ENCODE measurements around the gene EBPL.
A peak's percentile ranks its signal among the peaks of the same experiment; 100 is the strongest.

EBPL gene

GRCh38 chr13:49701491-49701890, 10.2 kb upstream of the EBPL start:
- Histone ChIP-seq H3K27me3 (ENCODE audit: control insufficient read depth in 1 of 2, insufficient read depth in 2 of 2, low read length in 2 of 2) (no peaks in the 10 kb centered on the region), H3K27ac (ENCODE audit: low read depth, low read length) (no peak overlapping the region), H3K9me3 (ENCODE audit: control insufficient read depth in 1 of 2, low read length in 2 of 2) (no peaks in the 10 kb centered on the region), H3K36me3 (ENCODE audit: control insufficient read depth in 1 of 2, insufficient read depth in 2 of 2, low read length in 2 of 2) (peaks cover 5 to 23% of the 10 kb centered on the region in 2 donors), H3K4me1 (ENCODE audit: control insufficient read depth in 1 of 2, insufficient read depth in 2 of 2, low read length in 2 of 2) (no peaks in the 10 kb centered on the region), H3K4me3 (ENCODE audit: low read depth in 1 of 2, low read length in 2 of 2) (no peak overlapping the region), H3K9ac (ENCODE audit: low read depth in 1 of 2, low read length in 2 of 2) (no peak overlapping the region)

GRCh38 chr13:49697468-49697867, 6.2 kb upstream of the EBPL start:
- H3K4me3 ChIP-seq (ENCODE audit: low read depth in 1 of 2, low read length in 2 of 2): no peak overlapping the region
- peaks cover 5 to 15% of the 10 kb centered on the region in 2 donors for H3K36me3 ChIP-seq (ENCODE audit: control insufficient read depth in 1 of 2, insufficient read depth in 2 of 2, low read length in 2 of 2)
- H3K4me1 ChIP-seq (ENCODE audit: control insufficient read depth in 1 of 2, insufficient read depth in 2 of 2, low read length in 2 of 2): no peaks in the 10 kb centered on the region
- no peaks in the 10 kb centered on the region for H3K27me3 ChIP-seq (ENCODE audit: control insufficient read depth in 1 of 2, insufficient read depth in 2 of 2, low read length in 2 of 2)
- H3K27ac ChIP-seq (ENCODE audit: low read depth, low read length): no peak overlapping the region
- no peak overlapping the region for H3K9ac ChIP-seq (ENCODE audit: low read depth in 1 of 2, low read length in 2 of 2)
- no peaks in the 10 kb centered on the region for H3K9me3 ChIP-seq (ENCODE audit: control insufficient read depth in 1 of 2, low read length in 2 of 2)

- H3K4me1 ChIP-seq (ENCODE audit: control insufficient read depth in 1 of 2, insufficient read depth in 2 of 2, low read length in 2 of 2): peaks cover 0 to 8% of the 10 kb centered on the region in 2 donors
- H3K4me3 ChIP-seq (ENCODE audit: low read depth in 1 of 2, low read length in 2 of 2): no peak overlapping the region
- no peaks in the 10 kb centered on the region for H3K9me3 ChIP-seq (ENCODE audit: control insufficient read depth in 1 of 2, low read length in 2 of 2)
- no peak overlapping the region for H3K9ac ChIP-seq (ENCODE audit: low read depth in 1 of 2, low read length in 2 of 2)
- H3K36me3 ChIP-seq (ENCODE audit: control insufficient read depth in 1 of 2, insufficient read depth in 2 of 2, low read length in 2 of 2): peaks cover 0 to 4% of the 10 kb centered on the region in 2 donors
- no peak overlapping the region for H3K27ac ChIP-seq (ENCODE audit: low read depth, low read length)
- no peaks in the 10 kb centered on the region for H3K27me3 ChIP-seq (ENCODE audit: control insufficient read depth in 1 of 2, insufficient read depth in 2 of 2, low read length in 2 of 2)
Observed at GRCh38 chr13:49694446-49694845, 3.2 kb upstream of the EBPL start.

GRCh38 chr13:49693877-49694276, 2.6 kb upstream of the EBPL start:
- H3K9ac ChIP-seq (ENCODE audit: low read depth in 1 of 2, low read length in 2 of 2): no peak overlapping the region
- H3K4me3 ChIP-seq (ENCODE audit: low read depth in 1 of 2, low read length in 2 of 2): no peak overlapping the region
- H3K4me1 ChIP-seq (ENCODE audit: control insufficient read depth in 1 of 2, insufficient read depth in 2 of 2, low read length in 2 of 2): peaks cover 0 to 8% of the 10 kb centered on the region in 2 donors
- H3K36me3 ChIP-seq (ENCODE audit: control insufficient read depth in 1 of 2, insufficient read depth in 2 of 2, low read length in 2 of 2): peaks cover 0 to 4% of the 10 kb centered on the region in 2 donors
- no peaks in the 10 kb centered on the region for H3K27me3 ChIP-seq (ENCODE audit: control insufficient read depth in 1 of 2, insufficient read depth in 2 of 2, low read length in 2 of 2)
- H3K9me3 ChIP-seq (ENCODE audit: control insufficient read depth in 1 of 2, low read length in 2 of 2): no peaks in the 10 kb centered on the region
- H3K27ac ChIP-seq (ENCODE audit: low read depth, low read length): no peak overlapping the region

GRCh38 chr13:49693191-49693733, 2.0 kb upstream of the EBPL start:
- H3K4me1 ChIP-seq (ENCODE audit: control insufficient read depth in 1 of 2, insufficient read depth in 2 of 2, low read length in 2 of 2): peaks cover 0 to 8% of the 10 kb centered on the region in 2 donors
- H3K9me3 ChIP-seq (ENCODE audit: control insufficient read depth in 1 of 2, low read length in 2 of 2): no peaks in the 10 kb centered on the region

GRCh38 chr13:49690133-49690994, 922 bp downstream of the EBPL start:
- H3K4me1 ChIP-seq (ENCODE audit: control insufficient read depth in 1 of 2, insufficient read depth in 2 of 2, low read length in 2 of 2): peaks cover 0 to 8% of the 10 kb centered on the region in 2 donors
- peak overlapping the region; percentile 10 to 50 for H3K9ac ChIP-seq (ENCODE audit: low read depth in 1 of 2, low read length in 2 of 2)
- no peak overlapping the region for H3K27ac ChIP-seq (ENCODE audit: low read depth, low read length)

More at GRCh38 chr13:49693191-49693733, 2.0 kb upstream of the EBPL start:
- H3K27me3 ChIP-seq (ENCODE audit: control insufficient read depth in 1 of 2, insufficient read depth in 2 of 2, low read length in 2 of 2): no peaks in the 10 kb centered on the region
- H3K9ac ChIP-seq (ENCODE audit: low read depth in 1 of 2, low read length in 2 of 2): no peak overlapping the region
- H3K36me3 ChIP-seq (ENCODE audit: control insufficient read depth in 1 of 2, insufficient read depth in 2 of 2, low read length in 2 of 2): peaks cover 0 to 4% of the 10 kb centered on the region in 2 donors
- no peak overlapping the region for H3K4me3 ChIP-seq (ENCODE audit: low read depth in 1 of 2, low read length in 2 of 2)
- no peak overlapping the region for H3K27ac ChIP-seq (ENCODE audit: low read depth, low read length)

GRCh38 chr13:49683489-49683888, 7.8 kb downstream of the EBPL start:
- Histone ChIP-seq H3K4me3 (ENCODE audit: low read depth in 1 of 2, low read length in 2 of 2) (no peak overlapping the region), H3K27ac (ENCODE audit: low read depth, low read length) (no peak overlapping the region), H3K4me1 (ENCODE audit: control insufficient read depth in 1 of 2, insufficient read depth in 2 of 2, low read length in 2 of 2) (no peaks in the 10 kb centered on the region), H3K36me3 (ENCODE audit: control insufficient read depth in 1 of 2, insufficient read depth in 2 of 2, low read length in 2 of 2) (peaks cover 0 to 9% of the 10 kb centered on the region in 2 donors), H3K9ac (ENCODE audit: low read depth in 1 of 2, low read length in 2 of 2) (no peak overlapping the region), H3K9me3 (ENCODE audit: control insufficient read depth in 1 of 2, low read length in 2 of 2) (no peaks in the 10 kb centered on the region), H3K27me3 (ENCODE audit: control insufficient read depth in 1 of 2, insufficient read depth in 2 of 2, low read length in 2 of 2) (no peaks in the 10 kb centered on the region)

More at GRCh38 chr13:49690133-49690994, 922 bp downstream of the EBPL start:
- Histone ChIP-seq H3K9me3 (ENCODE audit: control insufficient read depth in 1 of 2, low read length in 2 of 2) (no peaks in the 10 kb centered on the region), H3K36me3 (ENCODE audit: control insufficient read depth in 1 of 2, insufficient read depth in 2 of 2, low read length in 2 of 2) (peaks cover 0 to 9% of the 10 kb centered on the region in 2 donors), H3K4me3 (ENCODE audit: low read depth in 1 of 2, low read length in 2 of 2) (peak overlapping the region; percentile 70 to 83), H3K27me3 (ENCODE audit: control insufficient read depth in 1 of 2, insufficient read depth in 2 of 2, low read length in 2 of 2) (no peaks in the 10 kb centered on the region)

- Histone ChIP-seq H3K9ac (ENCODE audit: low read depth in 1 of 2, low read length in 2 of 2) (no peak overlapping the region), H3K36me3 (ENCODE audit: control insufficient read depth in 1 of 2, insufficient read depth in 2 of 2, low read length in 2 of 2) (no peaks in the 10 kb centered on the region), H3K27ac (ENCODE audit: low read depth, low read length) (no peak overlapping the region), H3K4me3 (ENCODE audit: low read depth in 1 of 2, low read length in 2 of 2) (no peak overlapping the region), H3K4me1 (ENCODE audit: control insufficient read depth in 1 of 2, insufficient read depth in 2 of 2, low read length in 2 of 2) (no peaks in the 10 kb centered on the region), H3K27me3 (ENCODE audit: control insufficient read depth in 1 of 2, insufficient read depth in 2 of 2, low read length in 2 of 2) (no peaks in the 10 kb centered on the region), H3K9me3 (ENCODE audit: control insufficient read depth in 1 of 2, low read length in 2 of 2) (no peaks in the 10 kb centered on the region)
Observed at GRCh38 chr13:49681842-49682435, 9.3 kb downstream of the EBPL start.

- no peaks in the 10 kb centered on the region for H3K36me3 ChIP-seq (ENCODE audit: control insufficient read depth in 1 of 2, insufficient read depth in 2 of 2, low read length in 2 of 2)
- H3K27ac ChIP-seq (ENCODE audit: low read depth, low read length): no peak overlapping the region
- H3K9me3 ChIP-seq (ENCODE audit: control insufficient read depth in 1 of 2, low read length in 2 of 2): no peaks in the 10 kb centered on the region
- no peaks in the 10 kb centered on the region for H3K4me1 ChIP-seq (ENCODE audit: control insufficient read depth in 1 of 2, insufficient read depth in 2 of 2, low read length in 2 of 2)
- no peak overlapping the region for H3K9ac ChIP-seq (ENCODE audit: low read depth in 1 of 2, low read length in 2 of 2)
- no peaks in the 10 kb centered on the region for H3K27me3 ChIP-seq (ENCODE audit: control insufficient read depth in 1 of 2, insufficient read depth in 2 of 2, low read length in 2 of 2)
- no peak overlapping the region for H3K4me3 ChIP-seq (ENCODE audit: low read depth in 1 of 2, low read length in 2 of 2)
Observed at GRCh38 chr13:49679246-49679645, 12.0 kb downstream of the EBPL start.

All from duodenal mucosa (tissue), 2 donors.